H9 (cell line): ENCODE results near the gene CEBPE. TPM values are rescaled to one million over a fixed set of nuclear protein-coding genes. Genes with fewer than 3 reads are reported as not detected.
A peak's percentile ranks its signal among the peaks of the same experiment; 100 is the strongest.

Experiments
- DNase-seq: peaks from one replicate; pipeline ENCODE4 v3.0.0-alpha.2; 2017
- H2AFZ ChIP-seq: one replicate; pipeline ENCODE4 v1.6.1; 2013; ENCODE audit warnings: mild to moderate bottlenecking, low read length, control low read depth, moderate library complexity
- H2AK5ac ChIP-seq: 2 replicates; pipeline ENCODE4 v1.6.1; 2013; ENCODE audit warnings: low read length, control low read depth, mixed read lengths; ENCODE audit not compliant: insufficient read length
- H2BK120ac ChIP-seq: one replicate; pipeline ENCODE4 v1.6.1; 2013; ENCODE audit warnings: low read depth, mild to moderate bottlenecking, low read length, control low read depth, inconsistent platforms; ENCODE audit not compliant: poor library complexity, severe bottlenecking
- H2BK12ac ChIP-seq: 2 replicates; pipeline ENCODE4 v1.6.1; 2013; ENCODE audit warnings: low read length, control low read depth, mixed read lengths, low read depth; ENCODE audit not compliant: insufficient read length
- H2BK15ac ChIP-seq: 2 replicates; pipeline ENCODE4 v1.6.1; 2013; ENCODE audit warnings: low read depth, low read length, control low read depth
- H2BK20ac ChIP-seq: one replicate; pipeline ENCODE4 v1.6.1; 2013; ENCODE audit warnings: low read depth, mild to moderate bottlenecking, low read length, control low read depth, inconsistent platforms; ENCODE audit not compliant: poor library complexity, severe bottlenecking
- H2BK5ac ChIP-seq: 2 replicates; pipeline ENCODE4 v1.6.1; 2013; ENCODE audit warnings: low read length, control low read depth, mixed read lengths; ENCODE audit not compliant: insufficient read length
- H3K14ac ChIP-seq: 2 replicates; pipeline ENCODE4 v1.6.1; 2013; ENCODE audit warnings: low read length, control low read depth; ENCODE audit not compliant: insufficient read depth
- H3K18ac ChIP-seq: 2 replicates; pipeline ENCODE4 v1.6.1; 2013; ENCODE audit warnings: low read depth, mild to moderate bottlenecking, mixed read lengths, low read length, control low read depth; ENCODE audit not compliant: insufficient read length
- H3K23ac ChIP-seq: 2 replicates; pipeline ENCODE4 v1.6.1; 2013; ENCODE audit warnings: low read length, control low read depth, mixed read lengths, low read depth; ENCODE audit not compliant: insufficient read length
- H3K23me2 ChIP-seq: 2 replicates; pipeline ENCODE4 v1.6.1; 2013; ENCODE audit warnings: low read depth, mild to moderate bottlenecking, mixed read lengths, low read length, control low read depth; ENCODE audit not compliant: insufficient read length, poor library complexity, severe bottlenecking
- H3K27ac ChIP-seq: 2 replicates; pipeline ENCODE4 v1.5.1; 2013; ENCODE audit warnings: low read length, control low read depth, mixed read lengths, low read depth; ENCODE audit not compliant: insufficient read length
- H3K27me3 ChIP-seq: 2 replicates; pipeline ENCODE4 v1.6.1; 2013; ENCODE audit warnings: low read length, control low read depth, inconsistent platforms; ENCODE audit not compliant: insufficient read depth
- H3K4ac ChIP-seq: 2 replicates; pipeline ENCODE4 v1.6.1; 2013; ENCODE audit warnings: low read depth, mild to moderate bottlenecking, control low read depth, inconsistent platforms, low read length, moderate library complexity
- H3K4me1 ChIP-seq: 2 replicates; pipeline ENCODE4 v1.6.1; 2013; ENCODE audit warnings: low read length, control low read depth, inconsistent platforms; ENCODE audit not compliant: insufficient read depth
- H3K4me2 ChIP-seq: 2 replicates; pipeline ENCODE4 v1.6.1; 2013; ENCODE audit warnings: low read length, control low read depth, mixed read lengths; ENCODE audit not compliant: insufficient read length, insufficient read depth
- H3K56ac ChIP-seq: 2 replicates; pipeline ENCODE4 v1.6.1; 2013; ENCODE audit warnings: low read depth, mild to moderate bottlenecking, mixed read lengths, low read length, control low read depth; ENCODE audit not compliant: insufficient read length
- H3K79me1 ChIP-seq: 2 replicates; pipeline ENCODE4 v1.6.1; 2013; ENCODE audit warnings: low read depth, mild to moderate bottlenecking, moderate library complexity, low read length, control low read depth, inconsistent platforms; ENCODE audit not compliant: insufficient read depth, poor library complexity, severe bottlenecking
- H3K79me2 ChIP-seq: 2 replicates; pipeline ENCODE4 v1.6.1; 2013; ENCODE audit warnings: low read length, control low read depth, inconsistent platforms; ENCODE audit not compliant: insufficient read depth
- H3K9ac ChIP-seq: 2 replicates; pipeline ENCODE4 v1.6.1; 2013; ENCODE audit warnings: low read length, control low read depth, mixed read lengths; ENCODE audit not compliant: insufficient read length; ENCODE audit errors: extremely low read depth
- H3K9me3 ChIP-seq: one replicate; pipeline ENCODE4 v1.6.1; 2013; ENCODE audit warnings: low read depth, low read length, inconsistent platforms; ENCODE audit not compliant: control insufficient read depth
- H3T11ph ChIP-seq: one replicate; pipeline ENCODE4 v1.6.1; 2013; ENCODE audit warnings: mild to moderate bottlenecking, low read length, control low read depth, inconsistent platforms
- H4K20me1 ChIP-seq: one replicate; pipeline ENCODE4 v1.6.1; 2013; ENCODE audit not compliant: control insufficient read depth, insufficient read length, insufficient read depth
- H4K5ac ChIP-seq: 2 replicates; pipeline ENCODE4 v1.6.1; 2013; ENCODE audit warnings: low read depth, mild to moderate bottlenecking, mixed read lengths, low read length, control low read depth; ENCODE audit not compliant: insufficient read length
- H4K8ac ChIP-seq: replicated peaks from 2 replicates; pipeline ENCODE4 v1.6.1; 2013; ENCODE audit warnings: low read length, control low read depth, mixed read lengths, low read depth; ENCODE audit not compliant: insufficient read length
- H4K91ac ChIP-seq: 2 replicates; pipeline ENCODE4 v1.6.1; 2013; ENCODE audit warnings: low read depth, mild to moderate bottlenecking, moderate library complexity, mixed read lengths, low read length, control low read depth; ENCODE audit not compliant: insufficient read length
- H3K27ac Mint-ChIP-seq, 3 experiments: 2 replicates in 2 of 3; 3 replicates in 1 of 3; pipeline ENCODE4 v1.8.0; 2020 to 2021; ENCODE audit warnings: mixed read lengths in 3 of 3, mild to moderate bottlenecking in 1 of 3, moderate library complexity in 1 of 3
- H3K27me3 Mint-ChIP-seq: 2 replicates; pipeline ENCODE4 v1.8.0; 2021; ENCODE audit warnings: low read depth, mild to moderate bottlenecking, moderate library complexity, mixed read lengths
- H3K36me3 Mint-ChIP-seq, 3 experiments: 2 replicates in 2 of 3; 3 replicates in 1 of 3; pipeline ENCODE4 v1.8.0; 2020 to 2021; ENCODE audit warnings: low read depth in 3 of 3, mixed read lengths in 3 of 3; ENCODE audit not compliant: insufficient read depth in 1 of 3
- H3K4me1 Mint-ChIP-seq, 2 experiments: 2 replicates each; pipeline ENCODE4 v1.8.0; 2020; ENCODE audit warnings: mixed read lengths in 2 of 2
- H3K4me3 Mint-ChIP-seq, 2 experiments: 2 replicates in 1 of 2; 3 replicates in 1 of 2; pipeline ENCODE4 v1.8.0; 2020 to 2021; ENCODE audit warnings: mild to moderate bottlenecking in 2 of 2, mixed read lengths in 2 of 2, moderate library complexity in 1 of 2
- H3K9me3 Mint-ChIP-seq, 2 experiments: 2 replicates in 1 of 2; 3 replicates in 1 of 2; pipeline ENCODE4 v1.8.0; 2020; ENCODE audit warnings: mild to moderate bottlenecking in 2 of 2, mixed read lengths in 2 of 2, moderate library complexity in 1 of 2
- CTCF ChIP-seq: fragments of 200-600 bp; sonication (generic); conservative IDR thresholded peaks from 3 replicates; pipeline ENCODE4 v1.8.0; 2021; ENCODE audit warnings: antibody characterized with exemption, mild to moderate bottlenecking
- WGBS: extraction: QIAGEN DNeasy Blood & Tissue Kit; methylation state at CpG from one replicate; pipeline ENCODE4 v1.1.7; 2013; ENCODE audit warnings: missing lambda C conversion rate, low lambda C conversion rate, mixed read lengths; ENCODE audit not compliant: insufficient read length; ENCODE audit errors: extremely low coverage; 5-methylcytosine and 5-hydroxymethylcytosine counted together
- total RNA-seq: library from RNA; stranded (reverse); gene quantifications from 2 replicates; pipeline ENCODE4 v1.2.1, GENCODE V29; 2021

The CEBPE gene
- total RNA-seq, 1 experiment from 2014 or later = not detected

- H3K4me1 Mint-ChIP-seq = no peaks in the 10 kb centered on the region
- no peak overlapping the region for H4K8ac ChIP-seq
- no peak overlapping the region for H4K91ac ChIP-seq
- no peaks in the 10 kb centered on the region for H3K27me3 ChIP-seq
- no peak overlapping the region for H3K56ac ChIP-seq
- no peak overlapping the region for H2BK15ac ChIP-seq
- H3K79me2 ChIP-seq = no peaks in the 10 kb centered on the region
- no peak overlapping the region for H2AK5ac ChIP-seq
- no peak overlapping the region for H3T11ph ChIP-seq
- H3K23me2 ChIP-seq = no peaks in the 10 kb centered on the region
- H3K4ac ChIP-seq = no peak overlapping the region
- H3K27me3 Mint-ChIP-seq = no peaks in the 10 kb centered on the region
- H3K9me3 Mint-ChIP-seq = no peaks in the 10 kb centered on the region
- H4K5ac ChIP-seq = no peak overlapping the region
- H2BK20ac ChIP-seq = no peak overlapping the region
- no peak overlapping the region for H2BK12ac ChIP-seq
- no peaks in the 10 kb centered on the region for H3K79me1 ChIP-seq
- no peak overlapping the region for H3K4me3 Mint-ChIP-seq
- H3K27ac ChIP-seq = no peak overlapping the region
- H4K20me1 ChIP-seq = no peaks in the 10 kb centered on the region
- H3K9me3 ChIP-seq = no peaks in the 10 kb centered on the region
- H2BK5ac ChIP-seq = no peak overlapping the region
- no peak overlapping the region for H3K18ac ChIP-seq
- no peak overlapping the region for H3K23ac ChIP-seq
- peak overlapping the region in 1 of 3 experiments; percentile 26; a peak in 1 of 7 replicates for H3K27ac Mint-ChIP-seq
- no peak for DNase-seq
- no peak overlapping the region for H2BK120ac ChIP-seq
- no peak for TF ChIP-seq CTCF
- H3K36me3 Mint-ChIP-seq = peaks cover 40 to 53% (median 53%) of the 10 kb centered on the region in 3 experiments; a peak in 6 of 7 replicates
- no peak overlapping the region for H3K9ac ChIP-seq
- no peaks in the 10 kb centered on the region for H3K4me1 ChIP-seq
- H2AFZ ChIP-seq = no peak overlapping the region
- WGBS = no CpG with 5 or more reads among the region's 2 CpGs
- H3K4me2 ChIP-seq = no peak overlapping the region
- H3K14ac ChIP-seq = no peak overlapping the region
These were observed 20.8 kb upstream of the CEBPE start for GRCh38 chr14:23139874-23140273.
